OCI-LY7 (cell line): ENCODE results near the gene CSH1. TPM values are rescaled to one million over a fixed set of nuclear protein-coding genes. Genes with fewer than 3 reads are reported as not detected.
"Not testable (repeated sequence)": the region's sequence is repeated elsewhere in the genome, so short reads cannot be mapped to it uniquely, and the experiment has no call there.

ENCODE experiments used
- BruUV-seq: library from RNA; stranded (reverse); fragments of 400-500 nt; replicated peaks from 2 replicates; lab custom pipeline; 2021; lab: Mats Ljungman, UMichigan
- CTCF ChIA-PET: fragments of 300-600 bp; sonication (Branson Sonifier 250); formaldehyde crosslinking; loops from one replicate; lab custom pipeline; 2022; ENCODE audit warnings: antibody characterized with exemption; ENCODE audit not compliant: unreplicated experiment; lab: Charles Lee
- POLR2A ChIA-PET: fragments of 300-600 bp; sonication (Branson Sonifier 250); formaldehyde crosslinking; loops from one replicate; lab custom pipeline; 2022; ENCODE audit warnings: antibody characterized with exemption; lab: Charles Lee
- DNase-seq: peaks from one replicate; pipeline ENCODE4 v3.0.0-alpha.2; 2015; ENCODE audit warnings: low spot score
- H2AFZ ChIP-seq: fragments of 200-600 bp; sonication (generic), shearing (Covaris generic); 2 replicates; pipeline ENCODE4 v1.6.1; 2014; ENCODE audit warnings: mild to moderate bottlenecking, antibody characterized with exemption, low read length, moderate library complexity
- H3K27ac ChIP-seq: fragments of 200-600 bp; sonication (generic); 2 replicates; pipeline ENCODE4 v1.5.1; 2014; ENCODE audit warnings: mixed run types, low read depth, mild to moderate bottlenecking, moderate library complexity, low read length, inconsistent platforms; ENCODE audit not compliant: poor library complexity, severe bottlenecking
- H3K36me3 ChIP-seq: fragments of 200-600 bp; sonication (generic); 2 replicates; pipeline ENCODE4 v1.6.1; 2014; ENCODE audit warnings: mild to moderate bottlenecking, antibody characterized with exemption, low read length, moderate library complexity, mixed read lengths; ENCODE audit not compliant: insufficient read depth
- H3K4me1 ChIP-seq: fragments of 200-600 bp; sonication (generic); 2 replicates; pipeline ENCODE4 v1.5.1; 2014; ENCODE audit warnings: mild to moderate bottlenecking, low read length; ENCODE audit not compliant: insufficient read depth, poor library complexity, severe bottlenecking
- H3K4me2 ChIP-seq: fragments of 200-600 bp; sonication (generic); 2 replicates; pipeline ENCODE4 v1.6.1; 2014; ENCODE audit warnings: mild to moderate bottlenecking, low read length
- H3K4me3 ChIP-seq: fragments of 200-600 bp; sonication (generic); 2 replicates; pipeline ENCODE4 v1.5.1; 2014; ENCODE audit warnings: mild to moderate bottlenecking, low read depth, low read length; ENCODE audit not compliant: poor library complexity, severe bottlenecking
- H3K79me2 ChIP-seq: fragments of 200-600 bp; sonication (generic); 2 replicates; pipeline ENCODE4 v1.6.1; 2016; ENCODE audit warnings: low read depth, mild to moderate bottlenecking, low read length, moderate library complexity, mixed read lengths; ENCODE audit not compliant: insufficient read depth
- H3K9me2 ChIP-seq: fragments of 200-600 bp; sonication (generic); 2 replicates; pipeline ENCODE4 v1.6.1; 2016; ENCODE audit warnings: mild to moderate bottlenecking, low read length, mixed read lengths; ENCODE audit not compliant: insufficient read depth
- H3K9me3 ChIP-seq: fragments of 200-600 bp; sonication (generic); 2 replicates; pipeline ENCODE4 v1.6.1; 2014; ENCODE audit warnings: mild to moderate bottlenecking, mixed run types, low read length, mixed read lengths
- H4K20me1 ChIP-seq: fragments of 200-600 bp; sonication (generic); 2 replicates; pipeline ENCODE4 v1.6.1; 2014; ENCODE audit warnings: mild to moderate bottlenecking, antibody characterized with exemption, low read length, moderate library complexity, mixed read lengths; ENCODE audit not compliant: insufficient read depth
- CTCF ChIP-seq: fragments of 200-600 bp; sonication (generic); conservative IDR thresholded peaks from 2 replicates; pipeline ENCODE4 v1.5.1; 2014; ENCODE audit warnings: mild to moderate bottlenecking, antibody characterized with exemption, low read length, moderate library complexity, mixed read lengths
- EZH2phosphoT487 ChIP-seq: fragments of 200-600 bp; sonication (generic); IDR thresholded peaks from 2 replicates; pipeline ENCODE4 v1.6.1; 2018; ENCODE audit warnings: low read depth, borderline replicate concordance, mild to moderate bottlenecking, mixed run types, antibody characterized with exemption, low read length, moderate library complexity, mixed read lengths
- intact Hi-C: fragments of 100-400 bp; cut with micrococcal nuclease; formaldehyde crosslinking; loops from one replicate; pipeline ENCODE4 v1.10.0; 2022; ENCODE audit not compliant: unreplicated experiment
- total RNA-seq, 2 experiments: library from RNA; depleted of rRNA in 1 of 2; stranded (reverse); fragments of >200 nt in 1 of 2; shearing (Covaris generic) in 1 of 2; gene quantifications; 2 replicates each; pipeline ENCODE4 v1.2.3, GENCODE V29; 2014 to 2022

Gene CSH1
- total RNA-seq, 2 experiments from 2014 or later = not detected

DNA sequence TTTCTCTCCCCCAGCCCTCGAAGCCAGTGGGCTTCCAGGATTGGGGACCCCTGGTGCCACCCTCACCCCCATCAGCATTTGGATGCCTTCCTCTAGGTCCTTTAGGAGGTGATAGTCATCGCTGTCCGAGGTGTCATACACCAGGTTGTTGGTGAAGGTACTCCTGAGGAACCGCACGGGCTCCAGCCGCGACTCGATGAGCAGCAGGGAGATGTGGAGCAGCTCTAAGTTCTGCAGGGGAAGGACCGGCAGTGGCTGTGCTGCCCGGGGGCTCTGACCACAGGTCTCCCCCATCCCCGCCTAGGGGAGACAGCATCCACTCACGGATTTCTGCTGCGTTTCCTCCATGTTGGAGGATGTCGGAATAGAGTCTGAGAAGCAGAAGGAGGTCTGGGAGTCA, 13.7 kb upstream of the CSH1 start:
- intact Hi-C loops = no loop called here
- CTCF ChIA-PET = interaction anchor here (2.6 kb wide), 1 partner anchor 36 kb away, joined by 16 read pairs; no protein-coding TSS in a partner anchor
- no peak overlapping the region for H3K27ac ChIP-seq
- no peak for DNase-seq
- no peaks in the 10 kb centered on the region for H3K36me3 ChIP-seq
- H3K9me2 ChIP-seq = no peaks in the 10 kb centered on the region
- H3K4me1 ChIP-seq = no peaks in the 10 kb centered on the region
- POLR2A ChIA-PET = no interaction called here
- H3K4me2 ChIP-seq = no peak overlapping the region
- no peaks in the 10 kb centered on the region for H3K79me2 ChIP-seq
- no peaks in the 10 kb centered on the region for H4K20me1 ChIP-seq
- no peak overlapping the region for H3K4me3 ChIP-seq
- TF ChIP-seq EZH2phosphoT487 (no peak), CTCF (no peak)
- no peak overlapping the region for H2AFZ ChIP-seq
- H3K9me3 ChIP-seq = no peaks in the 10 kb centered on the region
- BruUV-seq = no TSS peak

DNA sequence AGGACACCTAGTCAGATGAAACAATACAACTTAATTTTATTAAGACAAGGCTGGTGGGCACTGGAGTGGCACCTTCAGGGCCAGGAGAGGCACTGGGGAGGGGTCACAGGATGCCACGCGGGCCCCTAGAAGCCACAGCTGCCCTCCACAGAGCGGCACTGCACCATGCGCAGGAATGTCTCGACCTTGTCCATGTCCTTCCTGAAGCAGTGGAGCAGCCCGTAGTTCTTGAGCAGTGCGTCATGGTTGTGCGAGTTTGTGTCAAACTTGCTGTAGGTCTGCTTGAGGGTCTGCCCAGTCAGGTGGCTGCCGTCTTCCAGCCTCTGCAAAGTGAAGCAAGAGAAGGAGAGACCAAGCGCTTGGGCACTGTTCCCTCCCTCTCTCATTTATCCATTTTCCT, 13.2 kb upstream of the CSH1 start:
- H3K4me2 ChIP-seq, H3K9me2 ChIP-seq, BruUV-seq, H3K4me1 ChIP-seq, H4K20me1 ChIP-seq, CTCF ChIA-PET, H3K79me2 ChIP-seq, DNase-seq, H3K9me3 ChIP-seq, H2AFZ ChIP-seq, intact Hi-C loops, H3K27ac ChIP-seq, H3K36me3 ChIP-seq, POLR2A ChIA-PET, H3K4me3 ChIP-seq: not testable (repeated sequence)

GRCh38 chr17:63907161-63907778, 10.9 kb upstream of the CSH1 start:
- H2AFZ ChIP-seq, H3K9me2 ChIP-seq, H3K9me3 ChIP-seq, H3K4me3 ChIP-seq, intact Hi-C loops, H3K4me1 ChIP-seq, H3K27ac ChIP-seq, H3K79me2 ChIP-seq, H3K4me2 ChIP-seq, CTCF ChIA-PET, H3K36me3 ChIP-seq, BruUV-seq, H4K20me1 ChIP-seq: not testable (repeated sequence)
- POLR2A ChIA-PET = interaction anchor here (0.6 kb wide), 1 partner anchor 73 kb away, joined by 6 read pairs; no protein-coding TSS in a partner anchor
- TF ChIP-seq CTCF = peak; percentile 59
- peak; percentile 20 for DNase-seq

- H3K27ac ChIP-seq, H3K79me2 ChIP-seq, CTCF ChIA-PET, H4K20me1 ChIP-seq, H3K4me2 ChIP-seq, intact Hi-C loops, H3K9me3 ChIP-seq, BruUV-seq, H3K9me2 ChIP-seq, H3K4me3 ChIP-seq, H3K36me3 ChIP-seq, DNase-seq, H3K4me1 ChIP-seq, H2AFZ ChIP-seq: not testable (repeated sequence)
- POLR2A ChIA-PET = interaction anchor here (1.2 kb wide), 1 partner anchor 41 kb away, joined by 3 read pairs; no protein-coding TSS in a partner anchor
Measured at GRCh38 chr17:63904796-63905195, 8.4 kb upstream of the CSH1 start.
